NCI-H1417 treated with DMSO at 0.1 percent for 48 hours (cell line): ENCODE measurements around the gene RABAC1.

Source experiments
- DNase-seq: peaks from one replicate; lab custom pipeline; 2025; lab: John Stamatoyannopoulos, UW

The RABAC1 gene

GRCh38 chr19:41988947-41989346 lies 29.8 kb upstream of the RABAC1 start:
- DNase-seq, result no peak

- no peak for DNase-seq
These were observed 28.2 kb upstream of the RABAC1 start for GRCh38 chr19:41987141-41987860.

- DNase-seq, result no peak
These were observed 25.8 kb upstream of the RABAC1 start for GRCh38 chr19:41984961-41985360.

GRCh38 chr19:41981724-41982123 lies 22.6 kb upstream of the RABAC1 start:
- DNase-seq, result no peak

DNA sequence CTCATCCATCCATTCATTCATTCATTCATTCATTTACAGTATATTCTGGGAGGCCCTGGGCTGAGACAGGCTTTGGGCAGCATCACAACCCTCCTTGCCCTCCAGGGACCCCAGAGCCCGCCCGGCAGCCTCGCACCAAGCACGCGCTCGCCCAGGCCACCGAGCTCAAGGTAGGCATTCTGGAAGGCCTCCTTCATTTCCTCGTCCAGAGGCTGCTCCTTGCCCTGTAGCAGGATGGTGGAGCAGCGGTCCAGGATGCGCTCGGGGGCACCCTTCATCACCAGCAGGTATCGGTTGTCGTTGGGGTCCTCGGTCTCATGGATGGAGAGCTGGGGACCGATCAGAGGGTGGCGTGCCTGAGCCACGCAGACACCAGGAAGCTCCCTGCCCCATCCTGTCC lies 19.3 kb upstream of the RABAC1 start:
- DNase-seq, result no peak

- no peak for DNase-seq
These were observed 18.8 kb upstream of the RABAC1 start for GRCh38 chr19:41977916-41978315.

DNA sequence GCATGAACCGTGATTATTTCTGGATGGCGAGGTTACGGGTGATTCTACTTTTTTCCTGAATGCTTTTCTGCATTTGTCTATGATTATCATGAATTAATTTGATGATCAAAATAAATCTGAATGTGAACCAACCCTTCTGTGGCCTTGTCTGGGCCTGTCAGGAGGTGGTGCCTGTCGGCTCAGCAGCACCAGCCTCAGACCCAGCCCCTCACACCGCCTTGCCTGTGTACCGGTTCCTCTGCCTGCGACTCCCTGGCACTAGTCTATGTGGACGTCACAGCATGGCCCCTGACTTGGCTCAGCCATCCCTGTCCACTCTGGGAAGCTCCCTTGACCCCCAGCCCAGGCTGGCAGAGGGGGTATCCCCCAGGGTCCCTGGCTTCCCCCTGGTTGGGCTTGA lies 15.5 kb upstream of the RABAC1 start:
- no peak for DNase-seq

DNA sequence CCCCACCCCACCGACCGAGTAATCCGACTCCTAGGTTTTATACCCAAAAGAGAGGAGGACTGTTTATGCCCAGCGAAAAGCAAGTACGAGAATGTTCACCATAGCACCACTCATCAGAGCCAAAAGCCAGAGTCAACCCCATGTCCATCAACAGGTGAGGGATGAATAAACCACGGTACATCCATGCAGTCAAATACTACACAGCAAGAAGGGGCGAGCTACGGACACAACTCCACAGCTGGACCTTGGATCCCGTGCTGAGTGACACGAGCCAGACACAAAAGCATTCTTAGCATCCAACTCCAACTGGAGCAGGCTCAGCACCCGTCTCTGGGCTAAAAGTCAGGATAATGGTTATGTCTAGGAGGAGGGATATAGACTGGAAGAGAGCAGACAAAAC lies 12.2 kb upstream of the RABAC1 start:
- DNase-seq, result no peak

DNA sequence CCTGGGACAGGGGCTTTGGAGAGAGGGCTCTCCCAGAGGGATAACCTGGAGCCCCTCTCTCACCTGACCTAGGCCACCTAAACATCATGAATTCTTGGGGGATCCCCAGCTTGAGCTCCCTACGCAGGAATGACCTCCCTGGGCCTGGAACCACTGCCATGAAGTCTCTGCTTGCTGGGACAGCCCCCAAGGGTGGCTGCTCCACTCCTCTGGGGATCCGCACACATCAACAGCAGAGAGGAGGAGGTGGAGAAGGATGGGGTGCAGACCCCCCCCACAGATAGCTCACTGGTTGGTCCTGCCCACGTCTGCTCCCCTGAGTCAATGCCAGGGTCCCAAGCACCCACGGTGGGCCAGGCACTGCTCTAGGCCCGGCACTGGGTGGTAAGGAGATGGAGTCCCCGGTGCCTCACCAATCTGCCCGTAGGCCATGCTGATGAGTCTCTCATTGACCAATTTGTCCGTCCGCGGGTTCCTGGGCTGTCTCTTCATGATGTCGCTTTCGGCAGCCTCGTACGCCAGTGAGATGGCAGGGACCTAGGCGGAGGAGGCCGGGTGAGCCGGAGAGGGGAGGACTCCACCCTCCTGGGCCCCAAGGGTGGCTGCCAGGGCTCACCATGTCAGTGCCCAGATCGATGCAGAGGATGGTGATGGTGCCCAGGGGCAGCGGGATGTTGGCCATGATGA lies 10.8 kb upstream of the RABAC1 start:
- no peak for DNase-seq

DNA sequence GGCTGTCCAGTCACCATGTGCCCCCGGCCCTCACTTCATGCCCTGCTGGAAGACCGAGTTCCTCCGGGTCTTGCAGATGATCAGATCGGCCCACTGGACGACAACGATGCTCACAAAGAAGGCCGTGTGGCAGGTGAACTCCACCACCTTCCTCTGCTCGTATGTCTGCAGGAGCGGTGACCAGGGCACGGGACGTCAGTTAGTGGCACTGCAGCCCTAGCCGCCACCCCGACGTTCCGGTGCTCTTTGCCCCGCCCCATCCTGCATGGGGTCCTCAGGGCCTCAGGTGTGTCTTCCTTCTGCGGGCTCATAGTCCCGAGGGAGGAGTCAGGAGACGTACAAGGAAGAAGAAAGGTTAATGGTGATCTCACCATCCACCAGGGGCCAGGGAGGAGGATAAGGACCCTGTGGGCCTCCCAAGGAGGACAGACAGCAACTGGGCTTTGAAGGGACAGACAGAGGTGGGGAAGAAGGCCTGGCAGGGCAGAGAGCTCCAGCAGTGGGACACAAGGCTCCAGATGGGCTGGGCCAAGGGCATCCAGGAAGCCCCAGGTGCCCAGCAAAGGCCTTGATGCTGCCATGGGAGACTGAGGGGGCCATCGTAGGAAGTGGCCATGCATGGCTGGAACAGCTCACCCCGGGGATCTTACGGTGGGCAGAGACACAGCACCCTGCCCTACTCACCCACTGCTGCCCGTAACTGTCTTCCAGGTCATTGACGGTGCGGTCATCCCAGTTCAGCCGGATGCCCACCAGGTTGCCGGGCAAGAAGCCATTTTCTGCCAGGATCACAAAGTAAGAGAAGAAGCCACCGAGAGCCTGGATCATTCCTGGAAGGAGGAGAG lies 9.9 kb upstream of the RABAC1 start:
- no peak for DNase-seq

DNA sequence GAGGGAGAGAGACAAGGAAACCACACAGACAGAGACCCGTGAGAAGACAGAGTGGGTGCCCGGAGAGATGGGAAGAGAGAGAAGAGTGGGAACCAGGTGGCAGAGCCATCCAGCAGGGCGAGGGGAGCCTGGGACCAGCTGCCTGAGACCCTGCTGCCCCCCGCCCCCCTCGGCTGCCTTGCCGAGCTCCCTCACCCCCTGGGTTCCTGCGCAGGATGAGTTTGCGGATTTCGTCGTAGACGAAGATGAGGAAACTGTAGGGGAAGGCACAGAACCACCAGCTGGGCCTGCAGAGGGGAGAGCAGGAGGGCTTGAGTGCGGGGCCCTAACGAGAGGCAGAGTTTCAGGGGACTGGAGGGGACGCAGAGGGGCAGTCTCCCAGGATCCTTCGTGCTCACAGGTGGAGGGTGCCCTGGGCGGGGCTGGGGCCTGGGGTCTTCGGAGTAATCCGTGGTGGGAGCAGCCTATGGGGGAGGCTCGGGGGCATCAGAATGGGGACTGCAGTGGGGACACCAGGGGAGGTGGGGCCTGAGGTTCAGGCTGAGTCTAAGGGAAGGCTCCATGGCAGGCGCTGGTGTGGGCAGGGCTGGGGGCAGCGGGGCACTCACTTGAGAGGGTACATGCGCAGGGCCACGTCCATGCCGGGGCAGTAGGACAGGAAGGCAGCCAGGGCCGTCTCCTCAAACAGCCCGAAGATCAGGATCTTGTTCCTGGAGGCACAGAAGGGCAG lies 8.1 kb upstream of the RABAC1 start:
- no peak for DNase-seq

DNA sequence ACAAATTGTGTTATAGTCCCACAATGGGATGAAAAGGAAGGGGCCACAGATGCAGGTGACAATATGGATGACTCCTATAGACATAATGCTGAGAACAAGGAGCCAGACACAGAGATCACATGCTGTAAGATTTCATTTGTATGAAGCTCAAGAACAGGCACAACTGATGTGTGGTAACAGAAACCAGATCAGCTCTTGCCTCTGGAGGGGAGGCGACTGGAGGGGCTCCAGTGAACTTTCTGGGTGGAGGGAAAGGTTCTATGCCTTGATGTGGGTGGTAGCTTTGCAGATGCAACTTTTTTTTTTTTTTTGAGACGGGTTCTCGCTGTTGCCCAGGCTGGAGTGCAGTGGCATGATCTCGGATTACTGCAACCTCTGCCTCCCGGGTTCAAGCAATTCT lies 6.0 kb upstream of the RABAC1 start:
- no peak for DNase-seq

GRCh38 chr19:41960973-41961372 lies 1.9 kb upstream of the RABAC1 start:
- DNase-seq, result no peak

DNA sequence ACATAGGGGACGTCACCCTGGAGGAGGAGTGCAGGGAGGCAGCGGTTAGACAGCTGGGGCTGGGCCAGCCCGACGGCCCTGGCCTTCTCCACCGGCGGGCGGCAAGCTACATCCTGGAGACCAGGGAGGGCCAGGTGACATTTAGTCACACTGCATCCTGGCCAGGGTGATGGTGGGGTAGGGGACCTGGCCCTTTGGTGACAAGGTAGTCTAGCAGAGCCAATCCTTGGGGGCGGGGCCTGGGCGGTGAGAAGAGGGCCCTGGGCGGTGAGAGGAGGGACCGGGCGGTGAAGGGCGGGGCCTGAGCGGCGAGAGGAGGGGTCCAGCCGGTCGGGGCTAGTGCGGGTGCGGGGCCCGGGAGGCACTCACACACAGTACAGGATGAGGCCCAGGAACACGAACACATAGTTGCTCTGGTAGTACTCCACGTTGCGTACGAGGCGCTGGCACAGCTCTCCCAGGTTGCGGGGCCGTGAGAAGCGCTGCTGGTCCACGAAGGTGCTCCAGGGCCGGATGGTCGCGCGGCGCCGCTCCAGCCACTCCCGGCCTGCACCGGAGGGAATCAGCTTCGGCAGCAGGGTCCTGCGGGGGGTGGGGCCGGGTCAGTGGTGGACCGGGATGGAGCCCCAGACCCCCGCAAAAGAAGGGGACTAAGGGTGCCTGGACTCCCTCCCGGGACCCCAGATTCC lies 610 bp downstream of the RABAC1 start:
- no peak for DNase-seq

- DNase-seq, result peak; percentile 32
These were observed 1.2 kb downstream of the RABAC1 start for GRCh38 chr19:41957838-41958366.

DNA sequence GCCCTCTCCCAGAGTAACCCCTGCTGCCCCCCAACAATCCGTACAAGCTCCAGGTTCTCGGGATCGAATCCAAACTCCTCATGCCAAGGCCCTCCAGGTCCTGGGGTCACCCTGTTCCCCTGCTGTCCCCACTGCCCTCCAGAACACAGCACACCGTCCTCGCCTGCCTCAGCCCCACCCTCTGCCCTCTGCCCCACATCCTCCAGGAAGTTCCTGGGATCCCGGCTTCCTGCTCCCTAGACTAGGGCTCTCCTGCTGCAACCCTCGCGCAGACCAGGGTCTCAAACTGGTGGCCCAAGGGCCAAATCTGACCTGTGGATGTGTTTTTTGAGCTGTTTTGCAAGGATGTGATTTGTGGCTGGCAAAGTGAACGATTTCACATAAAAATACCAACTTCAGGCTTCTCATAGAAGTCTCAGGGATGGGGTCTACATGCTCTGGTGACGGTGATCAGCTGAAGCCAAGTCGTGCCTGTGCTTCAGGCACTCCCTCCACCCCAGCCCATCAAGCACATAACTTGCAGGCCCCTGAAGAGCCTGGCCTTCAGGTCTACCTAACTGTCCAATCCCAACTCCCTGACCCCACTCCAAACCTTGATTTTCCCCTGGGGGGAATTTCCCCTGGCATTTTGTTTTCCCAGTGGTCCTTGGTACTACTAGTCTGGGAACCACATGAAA lies 1.8 kb downstream of the RABAC1 start:
- DNase-seq, result no peak

- no peak for DNase-seq
These were observed 2.5 kb downstream of the RABAC1 start for GRCh38 chr19:41956621-41957020.

GRCh38 chr19:41955521-41955920 lies 3.6 kb downstream of the RABAC1 start:
- no peak for DNase-seq

GRCh38 chr19:41951686-41952172 lies 7.4 kb downstream of the RABAC1 start:
- no peak for DNase-seq

GRCh38 chr19:41947091-41947490 lies 12.0 kb downstream of the RABAC1 start:
- no peak for DNase-seq
